Effector memory CD8-positive, alpha-beta T cell (primary cell): Measurements from ENCODE around the gene HELZ.
"Not testable (repeated sequence)": the region's sequence is repeated elsewhere in the genome, so short reads cannot be mapped to it uniquely, and the experiment has no call there.

Source experiments
- ATAC-seq: fragments of 150-1000 bp; cut with Tn5 transposase; replicated peaks from 2 replicates; pipeline ENCODE4 v1.10.0; 2021; ENCODE audit warnings: mild to moderate bottlenecking, moderate library complexity
- DNase-seq, 3 experiments: peaks; one replicate each; pipeline ENCODE4 v3.0.0; 2021
- H3K27ac Mint-ChIP-seq, 2 donors: one replicate each; pipeline ENCODE4 v1.8.0; 2022; ENCODE audit warnings: mild to moderate bottlenecking in 2 of 2, mixed read lengths in 2 of 2, moderate library complexity in 2 of 2
- H3K27me3 Mint-ChIP-seq, 2 donors: one replicate each; pipeline ENCODE4 v1.8.0; 2022; ENCODE audit warnings: mixed read lengths in 2 of 2
- H3K36me3 Mint-ChIP-seq: one replicate; pipeline ENCODE4 v1.8.0; 2022; ENCODE audit warnings: mild to moderate bottlenecking, moderate library complexity, mixed read lengths; ENCODE audit not compliant: insufficient read depth
- H3K4me1 Mint-ChIP-seq, 2 donors: one replicate each; pipeline ENCODE4 v1.8.0; 2022; ENCODE audit warnings: low read depth in 2 of 2, mixed read lengths in 2 of 2
- H3K4me3 Mint-ChIP-seq, 2 donors: one replicate each; pipeline ENCODE4 v1.8.0; 2022; ENCODE audit warnings: mild to moderate bottlenecking in 2 of 2, mixed read lengths in 2 of 2, moderate library complexity in 2 of 2
- H3K9me3 Mint-ChIP-seq, 2 donors: one replicate each; pipeline ENCODE4 v1.8.0; 2022; ENCODE audit warnings: mixed read lengths in 2 of 2

Gene HELZ

GRCh38 chr17:67280279-67280678 lies 35.3 kb upstream of the HELZ start:
- Mint-ChIP-seq H3K4me1 (peaks cover 0 to 3% of the 10 kb centered on the region in 2 donors), H3K27me3 (no peaks in the 10 kb centered on the region), H3K36me3 (no peaks in the 10 kb centered on the region), H3K9me3 (no peaks in the 10 kb centered on the region), H3K27ac (no peak overlapping the region), H3K4me3 (no peak overlapping the region)
- ATAC-seq (no peak), DNase-seq (no peak)

- DNase-seq (no peak), ATAC-seq (no peak)
- H3K27ac Mint-ChIP-seq: no peak overlapping the region
- H3K4me1 Mint-ChIP-seq: peaks cover 0 to 3% of the 10 kb centered on the region in 2 donors
- no peak overlapping the region for H3K4me3 Mint-ChIP-seq
- H3K9me3 Mint-ChIP-seq: no peaks in the 10 kb centered on the region
- no peaks in the 10 kb centered on the region for H3K27me3 Mint-ChIP-seq
- H3K36me3 Mint-ChIP-seq: no peaks in the 10 kb centered on the region
Observed at GRCh38 chr17:67279115-67279514, 34.1 kb upstream of the HELZ start.

GRCh38 chr17:67278363-67278762 lies 33.4 kb upstream of the HELZ start:
- no peak overlapping the region for H3K4me3 Mint-ChIP-seq
- ATAC-seq (no peak), DNase-seq (no peak)
- H3K4me1 Mint-ChIP-seq: peaks cover 0 to 3% of the 10 kb centered on the region in 2 donors
- no peaks in the 10 kb centered on the region for H3K36me3 Mint-ChIP-seq
- no peak overlapping the region for H3K27ac Mint-ChIP-seq
- no peaks in the 10 kb centered on the region for H3K27me3 Mint-ChIP-seq
- H3K9me3 Mint-ChIP-seq: no peaks in the 10 kb centered on the region

DNA sequence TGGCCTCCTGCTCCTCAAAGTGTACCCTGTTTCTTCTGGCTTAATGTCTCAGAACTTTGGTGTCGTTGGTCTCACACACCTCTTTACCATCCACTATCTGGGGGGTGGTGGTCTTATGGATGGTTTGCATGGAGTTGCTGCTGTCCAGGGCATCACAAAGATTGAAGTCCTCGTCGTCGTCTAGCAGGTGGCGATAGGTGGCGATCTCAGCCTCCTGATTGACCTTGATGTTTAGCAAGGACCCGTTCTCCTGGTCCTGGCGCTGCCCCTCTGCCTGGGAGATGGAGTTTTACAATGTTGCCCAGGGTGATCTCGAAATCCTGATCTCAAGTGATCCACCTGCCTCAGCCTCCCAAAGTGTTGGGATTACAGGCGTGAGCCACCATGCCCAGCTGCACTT lies 31.1 kb upstream of the HELZ start:
- Mint-ChIP-seq H3K4me3 (no peak overlapping the region), H3K4me1 (peaks cover 2 to 7% of the 10 kb centered on the region in 2 donors), H3K36me3 (no peaks in the 10 kb centered on the region), H3K9me3 (no peaks in the 10 kb centered on the region), H3K27me3 (no peaks in the 10 kb centered on the region), H3K27ac (no peak overlapping the region)
- ATAC-seq: no peak
- DNase-seq: no peak

GRCh38 chr17:67274466-67274865 lies 29.5 kb upstream of the HELZ start:
- Mint-ChIP-seq H3K4me3 (no peak overlapping the region), H3K27ac (no peak overlapping the region), H3K4me1 (peaks cover 2 to 7% of the 10 kb centered on the region in 2 donors), H3K36me3 (no peaks in the 10 kb centered on the region), H3K27me3 (no peaks in the 10 kb centered on the region), H3K9me3 (no peaks in the 10 kb centered on the region)
- ATAC-seq: no peak
- DNase-seq: no peak

- Mint-ChIP-seq H3K4me3 (no peak overlapping the region), H3K27ac (no peak overlapping the region), H3K36me3 (no peaks in the 10 kb centered on the region), H3K27me3 (no peaks in the 10 kb centered on the region), H3K4me1 (peaks cover 2 to 7% of the 10 kb centered on the region in 2 donors), H3K9me3 (no peaks in the 10 kb centered on the region)
- DNase-seq (no peak), ATAC-seq (no peak)
Observed at GRCh38 chr17:67273900-67274299, 28.9 kb upstream of the HELZ start.

DNA sequence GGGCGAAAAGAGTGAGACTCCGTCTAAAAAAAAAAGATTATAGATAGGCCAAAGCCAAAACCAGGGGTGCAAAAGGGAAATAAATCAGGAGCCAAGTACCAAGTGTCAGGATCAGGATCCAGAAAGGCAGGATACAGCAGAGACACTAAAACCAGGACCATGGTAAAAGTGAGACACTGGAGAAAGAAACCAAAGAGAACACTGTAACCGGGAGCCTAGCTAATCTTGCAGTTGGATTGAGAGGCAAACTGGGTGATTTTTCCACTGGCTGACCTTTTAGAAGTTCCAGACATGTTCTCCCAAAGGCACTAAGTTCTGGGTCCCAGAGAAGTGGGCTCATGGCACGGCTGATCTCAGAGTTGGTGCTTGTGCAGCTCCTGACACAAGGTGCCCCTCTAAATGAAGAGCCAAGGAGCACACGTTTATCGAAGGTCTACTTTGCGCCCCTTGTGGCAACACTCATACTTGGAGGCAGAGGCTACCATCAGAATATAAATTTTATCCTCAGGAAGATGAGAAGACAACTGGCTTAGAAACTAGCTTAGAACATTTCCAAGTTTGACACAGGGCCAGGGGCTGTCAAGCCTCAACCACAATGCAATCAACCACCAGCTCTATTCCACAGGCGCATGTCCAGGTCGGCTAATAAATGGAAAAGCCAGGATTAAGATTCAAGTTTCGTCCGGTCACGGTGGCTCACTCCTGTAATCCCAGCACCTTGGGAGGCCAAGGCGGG lies 27.5 kb upstream of the HELZ start:
- no peaks in the 10 kb centered on the region for H3K36me3 Mint-ChIP-seq
- ATAC-seq: peak; percentile 77
- H3K9me3 Mint-ChIP-seq: no peaks in the 10 kb centered on the region
- no peak overlapping the region for H3K27ac Mint-ChIP-seq
- peaks cover 2 to 7% of the 10 kb centered on the region in 2 donors for H3K4me1 Mint-ChIP-seq
- DNase-seq: peak in 1 of 3 experiments; percentile 25
- no peak overlapping the region for H3K4me3 Mint-ChIP-seq
- no peaks in the 10 kb centered on the region for H3K27me3 Mint-ChIP-seq

- not testable (repeated sequence) for H3K27ac Mint-ChIP-seq, H3K9me3 Mint-ChIP-seq, H3K27me3 Mint-ChIP-seq, H3K4me3 Mint-ChIP-seq, DNase-seq, H3K36me3 Mint-ChIP-seq, H3K4me1 Mint-ChIP-seq, ATAC-seq
Observed at GRCh38 chr17:67271187-67271586, 26.2 kb upstream of the HELZ start.

- no peak overlapping the region for H3K27ac Mint-ChIP-seq
- DNase-seq: no peak
- no peaks in the 10 kb centered on the region for H3K36me3 Mint-ChIP-seq
- no peak overlapping the region for H3K4me3 Mint-ChIP-seq
- no peak for ATAC-seq
- H3K9me3 Mint-ChIP-seq: no peaks in the 10 kb centered on the region
- no peaks in the 10 kb centered on the region for H3K27me3 Mint-ChIP-seq
- H3K4me1 Mint-ChIP-seq: peaks cover 2 to 4% of the 10 kb centered on the region in 2 donors
Observed at GRCh38 chr17:67270416-67270815, 25.4 kb upstream of the HELZ start.

- no peaks in the 10 kb centered on the region for H3K9me3 Mint-ChIP-seq
- no peak for DNase-seq
- H3K36me3 Mint-ChIP-seq: no peaks in the 10 kb centered on the region
- no peak for ATAC-seq
- H3K4me1 Mint-ChIP-seq: peaks cover 5 to 11% of the 10 kb centered on the region in 2 donors
- H3K27me3 Mint-ChIP-seq: no peaks in the 10 kb centered on the region
- H3K4me3 Mint-ChIP-seq: no peak overlapping the region
- no peak overlapping the region for H3K27ac Mint-ChIP-seq
Observed at GRCh38 chr17:67266496-67266895, 21.5 kb upstream of the HELZ start.

DNA sequence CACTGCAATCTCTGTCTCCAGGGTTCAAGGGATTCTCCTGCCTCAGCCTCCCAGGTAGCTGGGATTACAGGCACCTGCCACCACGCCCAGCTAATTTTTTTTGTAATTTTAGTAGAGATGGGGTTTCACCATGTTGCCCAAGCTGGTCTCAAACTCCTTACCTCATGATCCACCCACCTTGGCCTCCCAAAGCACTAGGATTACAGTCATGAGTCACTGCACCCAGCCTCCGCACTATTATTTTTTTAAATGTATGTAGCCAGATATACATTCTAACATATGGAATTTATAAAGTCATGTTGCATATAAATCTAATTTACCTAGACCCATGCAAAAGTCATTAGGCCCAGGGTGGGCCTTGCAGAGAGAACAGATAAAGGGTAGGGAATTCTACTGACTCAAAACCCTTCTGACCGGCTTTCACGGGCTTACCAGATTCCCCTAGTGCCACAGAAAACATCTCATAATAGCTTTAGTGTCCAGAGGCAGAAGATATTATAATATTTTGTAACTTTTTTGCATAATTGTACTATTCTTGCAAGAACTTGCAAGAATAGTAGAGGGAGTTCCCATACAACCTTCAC lies 20.5 kb upstream of the HELZ start:
- H3K27ac Mint-ChIP-seq: no peak overlapping the region
- H3K9me3 Mint-ChIP-seq: no peaks in the 10 kb centered on the region
- DNase-seq (no peak), ATAC-seq (no peak)
- H3K27me3 Mint-ChIP-seq: no peaks in the 10 kb centered on the region
- H3K4me1 Mint-ChIP-seq: peaks cover 5 to 11% of the 10 kb centered on the region in 2 donors
- H3K36me3 Mint-ChIP-seq: no peaks in the 10 kb centered on the region
- H3K4me3 Mint-ChIP-seq: no peak overlapping the region

DNA sequence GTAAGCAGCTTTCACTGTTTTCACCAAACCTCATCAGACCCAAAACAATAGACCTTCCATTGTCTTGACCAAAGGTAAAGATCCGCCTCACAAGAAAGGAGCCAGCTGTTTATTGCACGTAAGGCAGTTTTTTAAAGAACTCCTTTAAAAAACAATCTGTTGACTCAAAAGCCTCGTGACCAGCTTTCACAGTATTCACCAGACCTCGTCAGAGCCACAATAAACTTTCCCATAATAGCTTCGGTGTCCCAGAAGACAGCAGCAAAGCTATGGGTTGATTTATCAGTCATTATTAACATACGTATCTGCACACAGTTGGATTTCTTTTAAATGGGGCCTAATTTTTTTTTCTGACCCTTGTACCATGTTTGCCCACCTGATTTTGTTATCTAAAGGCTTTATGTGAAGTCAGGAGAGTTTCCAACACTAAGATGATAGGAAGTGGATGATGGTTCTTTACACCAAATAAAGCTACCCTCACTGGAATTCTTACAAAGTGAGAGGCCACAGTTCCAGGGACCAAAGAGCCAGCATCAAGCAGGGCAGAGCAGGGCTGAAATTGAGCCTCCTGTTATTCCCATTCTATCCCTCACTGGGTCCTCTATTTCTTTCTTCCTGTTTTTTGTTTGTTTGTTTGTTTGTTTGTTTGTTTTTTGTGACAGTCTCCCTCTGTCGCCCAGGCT lies 17.6 kb upstream of the HELZ start:
- H3K27me3 Mint-ChIP-seq: no peaks in the 10 kb centered on the region
- no peak for DNase-seq
- H3K4me1 Mint-ChIP-seq: peaks cover 24 to 33% of the 10 kb centered on the region in 2 donors
- H3K27ac Mint-ChIP-seq: no peak overlapping the region
- no peak for ATAC-seq
- peaks cover 5% of the 10 kb centered on the region for H3K36me3 Mint-ChIP-seq
- no peak overlapping the region for H3K4me3 Mint-ChIP-seq
- no peaks in the 10 kb centered on the region for H3K9me3 Mint-ChIP-seq

- Mint-ChIP-seq H3K9me3 (no peaks in the 10 kb centered on the region), H3K36me3 (peaks cover 5% of the 10 kb centered on the region), H3K27ac (no peak overlapping the region), H3K4me1 (peaks cover 26 to 42% of the 10 kb centered on the region in 2 donors), H3K4me3 (peak overlapping the region in 1 of 2 donors; percentile 25), H3K27me3 (no peaks in the 10 kb centered on the region)
- DNase-seq: no peak
- ATAC-seq: no peak
Observed at GRCh38 chr17:67260170-67260987, 15.4 kb upstream of the HELZ start.
